DND-41 (cell line): Measurements from ENCODE around the gene SVIL.

ENCODE experiments used
- ATAC-seq: fragments of 200-7000 bp; cut with Tn5 transposase; 3 replicates; pipeline ENCODE4 v1.9.1; 2021; ENCODE audit warnings: low read depth; ENCODE audit not compliant: insufficient read depth
- DNase-seq: peaks from one replicate; pipeline ENCODE4 v3.0.0-alpha.2; 2020
- H2AFZ ChIP-seq: 2 replicates; pipeline ENCODE4 v1.6.0; 2012; ENCODE audit warnings: low read depth, low read length
- H3K27ac ChIP-seq: 2 replicates; pipeline ENCODE4 v1.5.1; 2012; ENCODE audit warnings: low read length, inconsistent platforms
- H3K27me3 ChIP-seq: fragments of 200-600 bp; sonication (generic); 2 replicates; pipeline ENCODE4 v1.6.0; 2012; ENCODE audit warnings: low read length, mild to moderate bottlenecking, inconsistent platforms; ENCODE audit not compliant: insufficient read depth, poor library complexity
- H3K36me3 ChIP-seq: 2 replicates; pipeline ENCODE4 v1.5.1; 2012; ENCODE audit warnings: low read length, inconsistent platforms; ENCODE audit not compliant: insufficient read depth
- H3K4me1 ChIP-seq: 2 replicates; pipeline ENCODE4 v1.5.1; 2012; ENCODE audit warnings: mild to moderate bottlenecking, low read length; ENCODE audit not compliant: insufficient read depth
- H3K4me2 ChIP-seq: 2 replicates; pipeline ENCODE4 v1.6.0; 2012; ENCODE audit warnings: mild to moderate bottlenecking, moderate library complexity, low read length, inconsistent platforms; ENCODE audit not compliant: insufficient read depth
- H3K4me3 ChIP-seq, 2 experiments: fragments of 200-600 bp in 1 of 2; shearing (Covaris generic) in 1 of 2; 2 replicates each; pipeline ENCODE4 v1.5.1; 2012 to 2016; ENCODE audit warnings: inconsistent platforms in 2 of 2, low read length in 2 of 2, mild to moderate bottlenecking in 2 of 2, low read depth in 1 of 2, moderate library complexity in 1 of 2
- H3K79me2 ChIP-seq: 2 replicates; pipeline ENCODE4 v1.6.0; 2012; ENCODE audit warnings: low read length, inconsistent platforms; ENCODE audit not compliant: insufficient read depth
- H3K9ac ChIP-seq: 2 replicates; pipeline ENCODE4 v1.6.0; 2012; ENCODE audit warnings: low read depth, mild to moderate bottlenecking, inconsistent platforms, low read length, moderate library complexity
- H3K9me3 ChIP-seq: 2 replicates; pipeline ENCODE4 v1.5.1; 2012; ENCODE audit warnings: low read length, moderate library complexity, mild to moderate bottlenecking, inconsistent platforms; ENCODE audit not compliant: insufficient read depth, severe bottlenecking
- H4K20me1 ChIP-seq: 2 replicates; pipeline ENCODE4 v1.6.0; 2012; ENCODE audit warnings: low read length; ENCODE audit not compliant: insufficient read depth
- CTCF ChIP-seq: IDR thresholded peaks from 2 replicates; pipeline ENCODE4 v1.5.1; 2012; ENCODE audit warnings: borderline replicate concordance, low read length, moderate library complexity, mild to moderate bottlenecking; ENCODE audit not compliant: poor library complexity, severe bottlenecking; ENCODE audit errors: extremely low read depth
- EZH2 ChIP-seq: IDR thresholded peaks from 3 replicates; pipeline ENCODE4 v1.6.1; 2012; ENCODE audit warnings: borderline replicate concordance, low read depth, mild to moderate bottlenecking, moderate library complexity, low read length, inconsistent platforms; ENCODE audit not compliant: severe bottlenecking

Gene SVIL

GRCh38 chr10:29596826-29597225 lies 37.9 kb downstream of the SVIL start:
- no peak for DNase-seq
- H4K20me1 ChIP-seq = peaks cover 15% of the 10 kb centered on the region

GRCh38 chr10:29596356-29596755 lies 38.4 kb downstream of the SVIL start:
- H3K79me2 ChIP-seq = no peaks in the 10 kb centered on the region; the same call in 1 of the 2 replicates
- peaks cover 19% of the 10 kb centered on the region for H4K20me1 ChIP-seq
- DNase-seq = no peak
- H3K4me3 ChIP-seq = no peak overlapping the region
- no peak overlapping the region for H3K4me2 ChIP-seq
- no peaks in the 10 kb centered on the region for H3K36me3 ChIP-seq
- TF ChIP-seq EZH2 = no peak
- no peak for TF ChIP-seq CTCF
- H3K9ac ChIP-seq = no peak overlapping the region
- no peak overlapping the region for H2AFZ ChIP-seq
- ATAC-seq = no peak
- H3K27me3 ChIP-seq = no peaks in the 10 kb centered on the region
- no peaks in the 10 kb centered on the region for H3K4me1 ChIP-seq
- no peak overlapping the region for H3K27ac ChIP-seq
- H3K9me3 ChIP-seq = no peaks in the 10 kb centered on the region

More at GRCh38 chr10:29596826-29597225, 37.9 kb downstream of the SVIL start:
- H3K27ac ChIP-seq = no peak overlapping the region
- H3K9ac ChIP-seq = no peak overlapping the region
- no peaks in the 10 kb centered on the region; the same call in 1 of the 2 replicates for H3K79me2 ChIP-seq
- no peak for ATAC-seq
- no peak overlapping the region for H3K4me3 ChIP-seq
- TF ChIP-seq EZH2 = no peak
- TF ChIP-seq CTCF = no peak
- H3K4me2 ChIP-seq = no peak overlapping the region
- H3K27me3 ChIP-seq = no peaks in the 10 kb centered on the region
- H3K4me1 ChIP-seq = no peaks in the 10 kb centered on the region
- no peaks in the 10 kb centered on the region for H3K36me3 ChIP-seq
- H2AFZ ChIP-seq = no peak overlapping the region
- H3K9me3 ChIP-seq = no peaks in the 10 kb centered on the region

GRCh38 chr10:29595636-29596225 lies 39.0 kb downstream of the SVIL start:
- Histone ChIP-seq H4K20me1 (peaks cover 19% of the 10 kb centered on the region), H3K36me3 (no peaks in the 10 kb centered on the region), H3K4me2 (no peak overlapping the region), H3K9ac (no peak overlapping the region), H3K4me1 (peaks cover 6% of the 10 kb centered on the region), H3K9me3 (no peaks in the 10 kb centered on the region), H2AFZ (no peak overlapping the region), H3K79me2 (no peaks in the 10 kb centered on the region; the same call in 1 of the 2 replicates), H3K27me3 (no peaks in the 10 kb centered on the region), H3K27ac (no peak overlapping the region), H3K4me3 (no peak overlapping the region)
- TF ChIP-seq EZH2 = no peak
- TF ChIP-seq CTCF = no peak
- ATAC-seq (no peak), DNase-seq (no peak)

- H3K27me3 ChIP-seq = no peaks in the 10 kb centered on the region
- peaks cover 11% of the 10 kb centered on the region for H3K4me1 ChIP-seq
- no peaks in the 10 kb centered on the region for H3K9me3 ChIP-seq
- no peak overlapping the region for H3K4me3 ChIP-seq
- H3K36me3 ChIP-seq = no peaks in the 10 kb centered on the region
- no peak for DNase-seq
- no peak overlapping the region for H3K4me2 ChIP-seq
- H3K79me2 ChIP-seq = no peaks in the 10 kb centered on the region; the same call in 1 of the 2 replicates
- no peak for TF ChIP-seq CTCF
- TF ChIP-seq EZH2 = no peak
- H3K9ac ChIP-seq = no peak overlapping the region
- peaks cover 17% of the 10 kb centered on the region for H4K20me1 ChIP-seq
- no peak overlapping the region for H2AFZ ChIP-seq
- no peak for ATAC-seq
- no peak overlapping the region for H3K27ac ChIP-seq
Measured at GRCh38 chr10:29595146-29595545, 39.6 kb downstream of the SVIL start.
